Measurements from ENCODE around the gene KLRD1.
"Not testable (repeated sequence)": the region's sequence is repeated elsewhere in the genome, so short reads cannot be mapped to it uniquely, and the experiment has no call there.

The KLRD1 gene

DNA sequence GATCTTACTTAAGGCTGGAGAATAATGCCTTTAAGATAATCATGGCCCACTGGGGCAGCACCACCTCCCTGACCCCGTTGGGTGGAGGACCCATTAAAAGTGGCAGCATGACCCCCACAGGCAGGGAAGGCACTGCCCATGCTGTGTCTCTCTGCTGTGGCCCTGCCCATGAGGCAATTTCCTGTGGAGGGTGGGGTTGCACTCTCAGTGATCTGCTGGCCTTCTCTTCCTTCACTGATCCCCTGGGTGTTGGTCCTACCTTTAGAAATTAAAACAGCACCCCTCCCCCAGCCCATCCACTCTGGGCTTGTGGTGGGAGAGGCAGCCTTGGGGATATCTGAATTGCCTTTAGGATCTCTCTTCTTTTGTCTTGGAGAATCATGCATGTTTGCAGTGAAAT is 64.9 kb downstream of the KLRD1 start:
- DNase-seq (ENCODE audit: insufficient read length, low spot score) (no peak), FAIRE-seq (no peak)

DNA sequence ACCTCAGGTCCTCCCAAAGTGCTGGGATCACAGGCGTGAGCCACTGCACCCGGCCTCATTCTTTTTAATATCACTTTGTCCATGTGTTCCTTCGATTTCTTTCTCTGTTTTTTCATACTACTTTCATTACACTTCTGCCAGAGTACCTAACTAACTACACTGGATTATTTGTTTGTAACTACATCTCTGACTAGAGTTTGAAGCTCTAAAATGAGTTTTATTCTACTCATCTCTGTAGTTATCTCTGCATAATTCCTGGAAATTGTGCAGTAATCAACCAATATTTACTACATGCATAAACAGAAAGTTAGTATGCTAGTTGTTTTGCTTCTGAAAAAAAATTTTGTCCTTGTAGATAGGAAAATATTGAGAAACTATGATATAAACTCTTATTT is 67.0 kb downstream of the KLRD1 start:
- FAIRE-seq (no peak), DNase-seq (ENCODE audit: insufficient read length, low spot score) (no peak)
- TF ChIP-seq, protein P1, sequence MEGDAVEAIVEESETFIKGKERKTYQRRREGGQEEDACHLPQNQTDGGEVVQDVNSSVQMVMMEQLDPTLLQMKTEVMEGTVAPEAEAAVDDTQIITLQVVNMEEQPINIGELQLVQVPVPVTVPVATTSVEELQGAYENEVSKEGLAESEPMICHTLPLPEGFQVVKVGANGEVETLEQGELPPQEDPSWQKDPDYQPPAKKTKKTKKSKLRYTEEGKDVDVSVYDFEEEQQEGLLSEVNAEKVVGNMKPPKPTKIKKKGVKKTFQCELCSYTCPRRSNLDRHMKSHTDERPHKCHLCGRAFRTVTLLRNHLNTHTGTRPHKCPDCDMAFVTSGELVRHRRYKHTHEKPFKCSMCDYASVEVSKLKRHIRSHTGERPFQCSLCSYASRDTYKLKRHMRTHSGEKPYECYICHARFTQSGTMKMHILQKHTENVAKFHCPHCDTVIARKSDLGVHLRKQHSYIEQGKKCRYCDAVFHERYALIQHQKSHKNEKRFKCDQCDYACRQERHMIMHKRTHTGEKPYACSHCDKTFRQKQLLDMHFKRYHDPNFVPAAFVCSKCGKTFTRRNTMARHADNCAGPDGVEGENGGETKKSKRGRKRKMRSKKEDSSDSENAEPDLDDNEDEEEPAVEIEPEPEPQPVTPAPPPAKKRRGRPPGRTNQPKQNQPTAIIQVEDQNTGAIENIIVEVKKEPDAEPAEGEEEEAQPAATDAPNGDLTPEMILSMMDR (IDR thresholded peaks at IDR 0.05; ENCODE audit: insufficient read depth, missing control alignments), result no peak

More for the DNA sequence above, 64.9 kb downstream of the KLRD1 start:
- TF ChIP-seq, protein P1 (IDR thresholded peaks at IDR 0.05; ENCODE audit: insufficient read depth, missing control alignments), result no peak

DNA sequence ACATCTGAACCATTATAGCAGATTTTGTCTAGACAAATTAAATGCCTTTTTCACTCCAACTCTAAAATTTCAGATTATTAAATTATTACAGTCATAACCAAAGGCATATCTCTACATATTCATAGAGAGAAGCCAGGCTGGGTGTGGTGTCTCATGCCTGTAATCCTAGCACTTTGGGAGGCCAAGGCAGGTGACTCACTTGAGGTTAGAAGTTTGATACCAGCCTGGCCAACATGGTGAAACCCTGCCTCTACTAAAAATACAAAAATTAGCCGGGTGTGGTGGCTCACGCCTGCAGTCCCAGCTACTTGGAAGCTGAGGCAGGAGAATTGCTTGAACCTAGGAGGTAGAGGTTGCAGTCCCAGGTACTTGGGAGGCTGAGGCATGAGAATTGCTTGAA is 71.1 kb downstream of the KLRD1 start:
- not testable (repeated sequence) for FAIRE-seq; DNase-seq (ENCODE audit: insufficient read length, low spot score)
